ENCODE results near the gene TENT5C.

The TENT5C gene

DNA sequence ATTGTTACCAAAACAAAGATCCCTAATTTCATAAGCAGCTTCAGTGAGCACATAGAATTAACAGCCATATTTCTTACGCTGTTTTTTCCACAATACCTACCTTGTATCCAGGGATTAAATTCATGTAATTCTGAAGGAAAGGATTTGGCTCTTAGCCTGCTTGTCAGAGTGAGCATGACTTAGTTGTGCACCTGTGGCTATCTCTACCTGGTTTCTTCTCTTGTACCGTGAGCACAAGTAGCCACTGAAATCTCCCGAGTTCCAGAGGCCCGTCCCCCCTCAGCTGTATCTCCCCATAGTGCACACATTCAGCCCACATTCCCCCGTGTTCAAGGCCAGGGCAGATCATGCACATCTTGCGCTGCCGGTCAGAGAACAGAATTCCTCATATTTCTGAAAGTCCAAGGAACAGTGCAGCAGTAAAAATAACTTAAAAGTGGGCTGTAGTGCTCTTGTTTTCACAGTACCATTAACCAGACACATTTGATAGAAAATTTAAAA lies 2.3 kb downstream of the TENT5C start:
- Histone ChIP-seq H3K27ac (ENCODE audit: low read depth, low read length) (no peak overlapping the region), H3K36me3 (ENCODE audit: control insufficient read depth, insufficient read depth, low read length) (no peaks in the 10 kb centered on the region), H3K4me3 (ENCODE audit: low read depth, low read length) (no peak overlapping the region), H3K27me3 (ENCODE audit: control insufficient read depth, insufficient read depth, low read length) (peaks cover 55% of the 10 kb centered on the region), H3K9ac (ENCODE audit: low read length) (no peak overlapping the region), H3K4me1 (ENCODE audit: control insufficient read depth, insufficient read depth, low read length) (peaks cover 23% of the 10 kb centered on the region), H3K9me3 (ENCODE audit: control insufficient read depth, insufficient read depth, low read depth, low read length) (no peaks in the 10 kb centered on the region)

DNA sequence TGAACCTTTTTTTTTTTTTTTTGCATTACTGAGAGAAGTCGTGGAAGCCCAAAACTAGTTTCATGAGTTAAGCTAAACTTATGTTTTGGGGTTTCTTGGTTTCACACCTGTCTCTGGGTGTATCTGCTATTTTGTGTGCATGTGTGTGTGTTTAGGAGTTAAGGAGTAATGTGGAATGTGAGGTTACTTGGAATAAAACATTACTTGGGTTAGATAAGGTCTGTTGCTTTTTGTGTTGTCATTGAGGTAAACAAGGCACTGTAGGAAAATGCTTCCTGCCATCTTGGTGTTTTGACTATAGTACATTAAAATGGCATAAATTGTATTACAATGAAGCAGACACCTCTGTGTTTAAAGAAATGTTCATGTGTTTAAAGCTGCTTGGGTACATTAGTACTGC lies 2.9 kb downstream of the TENT5C start:
- no peak overlapping the region for H3K4me3 ChIP-seq (ENCODE audit: low read depth, low read length)

DNA sequence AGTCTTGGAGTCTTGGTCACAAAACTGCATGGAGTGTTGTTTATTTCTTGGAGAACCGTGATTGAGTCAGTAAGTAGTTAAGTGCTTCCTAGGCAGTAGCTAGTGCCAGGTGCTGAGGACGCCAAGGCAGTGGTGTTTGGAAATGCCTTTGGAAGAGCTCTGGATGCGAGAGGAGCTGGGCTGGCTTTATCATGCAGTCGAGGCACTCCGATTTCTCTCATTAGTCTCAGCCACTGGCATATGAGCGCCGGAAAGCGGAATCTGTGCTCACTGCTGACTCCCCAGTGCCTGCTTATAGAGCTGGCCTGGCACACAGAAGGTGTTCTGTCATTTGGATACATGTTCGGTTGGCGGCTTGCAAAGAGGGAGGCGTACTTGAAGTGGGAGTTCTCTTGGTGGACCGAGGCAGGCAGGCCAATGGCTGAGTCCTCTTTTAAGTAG lies 3.6 kb downstream of the TENT5C start:
- H3K36me3 ChIP-seq (ENCODE audit: control insufficient read depth, insufficient read depth, low read length) = no peaks in the 10 kb centered on the region
- H3K4me3 ChIP-seq (ENCODE audit: low read depth, low read length) = no peak overlapping the region
- no peaks in the 10 kb centered on the region for H3K9me3 ChIP-seq (ENCODE audit: control insufficient read depth, insufficient read depth, low read depth, low read length)
- H3K4me1 ChIP-seq (ENCODE audit: control insufficient read depth, insufficient read depth, low read length) = peaks cover 27% of the 10 kb centered on the region
- H3K9ac ChIP-seq (ENCODE audit: low read length) = no peak overlapping the region
- H3K27me3 ChIP-seq (ENCODE audit: control insufficient read depth, insufficient read depth, low read length) = peaks cover 45% of the 10 kb centered on the region
- no peak overlapping the region for H3K27ac ChIP-seq (ENCODE audit: low read depth, low read length)

More for the DNA sequence above, 2.9 kb downstream of the TENT5C start:
- Histone ChIP-seq H3K9ac (ENCODE audit: low read length) (no peak overlapping the region), H3K27ac (ENCODE audit: low read depth, low read length) (no peak overlapping the region), H3K36me3 (ENCODE audit: control insufficient read depth, insufficient read depth, low read length) (no peaks in the 10 kb centered on the region), H3K4me1 (ENCODE audit: control insufficient read depth, insufficient read depth, low read length) (peaks cover 23% of the 10 kb centered on the region), H3K27me3 (ENCODE audit: control insufficient read depth, insufficient read depth, low read length) (peaks cover 52% of the 10 kb centered on the region), H3K9me3 (ENCODE audit: control insufficient read depth, insufficient read depth, low read depth, low read length) (no peaks in the 10 kb centered on the region)

- no peaks in the 10 kb centered on the region for H3K36me3 ChIP-seq (ENCODE audit: control insufficient read depth, insufficient read depth, low read length)
- no peak overlapping the region for H3K9ac ChIP-seq (ENCODE audit: low read length)
- H3K27ac ChIP-seq (ENCODE audit: low read depth, low read length) = no peak overlapping the region
- H3K27me3 ChIP-seq (ENCODE audit: control insufficient read depth, insufficient read depth, low read length) = peaks cover 40% of the 10 kb centered on the region
- H3K9me3 ChIP-seq (ENCODE audit: control insufficient read depth, insufficient read depth, low read depth, low read length) = no peaks in the 10 kb centered on the region
- H3K4me3 ChIP-seq (ENCODE audit: low read depth, low read length) = no peak overlapping the region
- H3K4me1 ChIP-seq (ENCODE audit: control insufficient read depth, insufficient read depth, low read length) = peaks cover 29% of the 10 kb centered on the region
These were observed 4.2 kb downstream of the TENT5C start for GRCh38 chr1:117610036-117610435.

GRCh38 chr1:117611121-117611601 lies 5.3 kb downstream of the TENT5C start:
- Histone ChIP-seq H3K36me3 (ENCODE audit: control insufficient read depth, insufficient read depth, low read length) (no peaks in the 10 kb centered on the region), H3K4me3 (ENCODE audit: low read depth, low read length) (no peak overlapping the region), H3K9ac (ENCODE audit: low read length) (no peak overlapping the region), H3K27ac (ENCODE audit: low read depth, low read length) (no peak overlapping the region), H3K9me3 (ENCODE audit: control insufficient read depth, insufficient read depth, low read depth, low read length) (no peaks in the 10 kb centered on the region), H3K4me1 (ENCODE audit: control insufficient read depth, insufficient read depth, low read length) (peaks cover 28% of the 10 kb centered on the region; the same call in 1 of the 2 replicates), H3K27me3 (ENCODE audit: control insufficient read depth, insufficient read depth, low read length) (peaks cover 37% of the 10 kb centered on the region)

GRCh38 chr1:117611894-117612483 lies 6.1 kb downstream of the TENT5C start:
- no peak overlapping the region for H3K9ac ChIP-seq (ENCODE audit: low read length)
- H3K4me3 ChIP-seq (ENCODE audit: low read depth, low read length) = no peak overlapping the region
- no peaks in the 10 kb centered on the region for H3K9me3 ChIP-seq (ENCODE audit: control insufficient read depth, insufficient read depth, low read depth, low read length)

DNA sequence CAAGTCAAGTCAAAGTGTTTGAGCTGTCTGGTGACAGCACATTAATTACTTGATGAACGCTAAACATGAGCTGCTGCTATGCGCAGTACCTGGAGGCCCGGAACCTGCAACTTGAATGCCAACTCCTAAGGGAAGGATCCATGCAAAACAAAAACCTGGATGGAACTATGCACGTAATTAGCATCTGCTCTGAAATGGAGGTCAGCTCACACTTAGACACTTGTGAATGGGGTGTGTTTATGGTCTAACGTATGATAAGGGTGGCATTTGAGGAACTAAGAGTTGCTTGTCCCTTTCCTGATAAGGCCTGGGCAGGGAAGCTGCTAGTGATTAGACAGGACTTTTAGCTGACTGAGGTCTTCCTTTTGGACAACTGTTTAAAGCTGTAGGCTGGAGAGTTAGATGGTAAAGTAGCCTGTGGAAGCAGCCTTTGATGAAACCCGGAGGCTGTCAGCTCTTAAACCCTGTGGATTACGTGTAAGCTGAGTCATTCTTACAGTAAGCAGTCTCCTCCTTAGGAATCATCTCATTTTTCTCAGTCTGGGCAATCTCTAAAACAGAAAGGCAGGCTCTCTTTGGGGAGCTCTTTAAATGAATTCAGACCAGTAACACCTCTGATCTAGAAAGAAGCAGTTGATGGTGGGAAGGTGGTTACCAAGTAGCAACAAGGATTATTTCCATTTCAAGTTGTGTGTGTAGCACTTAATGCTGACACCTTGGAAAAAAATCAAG lies 6.8 kb downstream of the TENT5C start:
- Histone ChIP-seq H3K27ac (ENCODE audit: low read depth, low read length) (no peak overlapping the region), H3K9ac (ENCODE audit: low read length) (no peak overlapping the region), H3K27me3 (ENCODE audit: control insufficient read depth, insufficient read depth, low read length) (peaks cover 22% of the 10 kb centered on the region), H3K4me1 (ENCODE audit: control insufficient read depth, insufficient read depth, low read length) (peaks cover 22% of the 10 kb centered on the region; the same call in 1 of the 2 replicates), H3K36me3 (ENCODE audit: control insufficient read depth, insufficient read depth, low read length) (no peaks in the 10 kb centered on the region), H3K4me3 (ENCODE audit: low read depth, low read length) (no peak overlapping the region), H3K9me3 (ENCODE audit: control insufficient read depth, insufficient read depth, low read depth, low read length) (no peaks in the 10 kb centered on the region)

More at GRCh38 chr1:117611894-117612483, 6.1 kb downstream of the TENT5C start:
- Histone ChIP-seq H3K27me3 (ENCODE audit: control insufficient read depth, insufficient read depth, low read length) (peaks cover 29% of the 10 kb centered on the region), H3K4me1 (ENCODE audit: control insufficient read depth, insufficient read depth, low read length) (peaks cover 28% of the 10 kb centered on the region; the same call in 1 of the 2 replicates), H3K27ac (ENCODE audit: low read depth, low read length) (no peak overlapping the region), H3K36me3 (ENCODE audit: control insufficient read depth, insufficient read depth, low read length) (no peaks in the 10 kb centered on the region)

GRCh38 chr1:117613249-117613968 lies 7.6 kb downstream of the TENT5C start:
- Histone ChIP-seq H3K9me3 (ENCODE audit: control insufficient read depth, insufficient read depth, low read depth, low read length) (no peaks in the 10 kb centered on the region), H3K27ac (ENCODE audit: low read depth, low read length) (no peak overlapping the region), H3K36me3 (ENCODE audit: control insufficient read depth, insufficient read depth, low read length) (no peaks in the 10 kb centered on the region), H3K4me1 (ENCODE audit: control insufficient read depth, insufficient read depth, low read length) (peaks cover 17% of the 10 kb centered on the region; the same call in 1 of the 2 replicates), H3K27me3 (ENCODE audit: control insufficient read depth, insufficient read depth, low read length) (peaks cover 16% of the 10 kb centered on the region), H3K9ac (ENCODE audit: low read length) (no peak overlapping the region), H3K4me3 (ENCODE audit: low read depth, low read length) (no peak overlapping the region)

DNA sequence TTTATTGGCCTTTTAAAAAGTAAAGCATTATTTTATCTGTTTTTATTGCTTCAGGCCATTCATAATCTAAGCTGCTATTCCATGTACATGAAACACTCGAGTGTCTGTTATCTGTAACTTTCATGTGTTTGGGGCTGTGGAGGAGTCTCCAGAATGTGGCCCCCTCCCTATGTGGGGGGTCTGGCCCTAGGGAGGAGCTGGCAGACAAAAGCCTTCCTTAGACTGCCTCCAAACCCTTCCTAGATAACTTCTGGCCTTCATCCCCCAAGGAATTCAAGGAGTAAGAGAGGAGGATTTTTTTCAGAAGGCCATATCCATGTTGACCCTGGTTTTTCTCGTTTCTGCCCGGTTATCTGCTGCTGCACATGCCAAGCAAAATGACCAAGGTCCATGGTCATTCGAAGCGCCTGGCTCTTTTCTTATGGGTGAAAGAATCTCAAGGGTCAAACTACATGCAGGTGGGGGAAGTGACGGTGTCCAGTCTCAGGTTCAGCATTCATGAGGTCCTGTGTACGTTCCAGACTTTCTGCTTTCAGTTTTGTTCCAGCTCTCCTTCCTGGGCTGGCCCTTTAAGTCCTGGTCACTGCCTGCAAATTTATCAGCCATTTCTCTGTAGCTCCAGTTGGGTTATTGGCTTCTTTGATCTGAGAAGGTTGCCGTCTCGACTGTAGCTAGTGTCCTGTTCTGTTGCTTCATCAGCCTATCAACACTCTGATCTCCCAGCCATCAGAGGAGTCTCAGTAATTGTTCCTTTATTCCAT lies 8.3 kb downstream of the TENT5C start:
- H3K4me1 ChIP-seq (ENCODE audit: control insufficient read depth, insufficient read depth, low read length) = peaks cover 17% of the 10 kb centered on the region; the same call in 1 of the 2 replicates
- H3K9ac ChIP-seq (ENCODE audit: low read length) = no peak overlapping the region
- peaks cover 9% of the 10 kb centered on the region for H3K27me3 ChIP-seq (ENCODE audit: control insufficient read depth, insufficient read depth, low read length)
- H3K27ac ChIP-seq (ENCODE audit: low read depth, low read length) = no peak overlapping the region
- H3K4me3 ChIP-seq (ENCODE audit: low read depth, low read length) = no peak overlapping the region
- H3K36me3 ChIP-seq (ENCODE audit: control insufficient read depth, insufficient read depth, low read length) = no peaks in the 10 kb centered on the region
- no peaks in the 10 kb centered on the region for H3K9me3 ChIP-seq (ENCODE audit: control insufficient read depth, insufficient read depth, low read depth, low read length)

GRCh38 chr1:117615474-117615873 lies 9.6 kb downstream of the TENT5C start:
- Histone ChIP-seq H3K9ac (ENCODE audit: low read length) (no peak overlapping the region), H3K36me3 (ENCODE audit: control insufficient read depth, insufficient read depth, low read length) (no peaks in the 10 kb centered on the region), H3K27ac (ENCODE audit: low read depth, low read length) (no peak overlapping the region), H3K4me3 (ENCODE audit: low read depth, low read length) (no peak overlapping the region), H3K9me3 (ENCODE audit: control insufficient read depth, insufficient read depth, low read depth, low read length) (no peaks in the 10 kb centered on the region), H3K27me3 (ENCODE audit: control insufficient read depth, insufficient read depth, low read length) (no peaks in the 10 kb centered on the region; the same call in 1 of the 2 replicates), H3K4me1 (ENCODE audit: control insufficient read depth, insufficient read depth, low read length) (peaks cover 17% of the 10 kb centered on the region; the same call in 1 of the 2 replicates)
